Measurements from ENCODE around the gene PRPF18. TPM values are rescaled to one million over a fixed set of nuclear protein-coding genes. Genes with fewer than 3 reads are reported as not detected.

PRPF18 gene
- total RNA-seq, 1 experiment from 2014 or later, result 13.4 TPM

GRCh38 chr10:13608246-13608853, 21.6 kb downstream of the PRPF18 start (continued):
- TF ChIP-seq, protein P1, sequence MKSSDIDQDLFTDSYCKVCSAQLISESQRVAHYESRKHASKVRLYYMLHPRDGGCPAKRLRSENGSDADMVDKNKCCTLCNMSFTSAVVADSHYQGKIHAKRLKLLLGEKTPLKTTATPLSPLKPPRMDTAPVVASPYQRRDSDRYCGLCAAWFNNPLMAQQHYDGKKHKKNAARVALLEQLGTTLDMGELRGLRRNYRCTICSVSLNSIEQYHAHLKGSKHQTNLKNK (CRISPR knock-in tag; IDR thresholded peaks at IDR 0.05), result no peak
- TF ChIP-seq CBFB (CRISPR knock-in tag; IDR thresholded peaks at IDR 0.05; ENCODE audit: low read depth) (no peak), PRDM15 (CRISPR knock-in tag; IDR thresholded peaks at IDR 0.05) (no peak), SOX15 (CRISPR knock-in tag; IDR thresholded peaks at IDR 0.05) (no peak), IRF2 (CRISPR knock-in tag; IDR thresholded peaks at IDR 0.05; ENCODE audit: borderline replicate concordance, low read depth) (no peak), SP1 (CRISPR knock-in tag; conservative IDR thresholded peaks at IDR 0.05) (no peak), ZNF138 (CRISPR knock-in tag; conservative IDR thresholded peaks at IDR 0.05) (no peak)

DNA sequence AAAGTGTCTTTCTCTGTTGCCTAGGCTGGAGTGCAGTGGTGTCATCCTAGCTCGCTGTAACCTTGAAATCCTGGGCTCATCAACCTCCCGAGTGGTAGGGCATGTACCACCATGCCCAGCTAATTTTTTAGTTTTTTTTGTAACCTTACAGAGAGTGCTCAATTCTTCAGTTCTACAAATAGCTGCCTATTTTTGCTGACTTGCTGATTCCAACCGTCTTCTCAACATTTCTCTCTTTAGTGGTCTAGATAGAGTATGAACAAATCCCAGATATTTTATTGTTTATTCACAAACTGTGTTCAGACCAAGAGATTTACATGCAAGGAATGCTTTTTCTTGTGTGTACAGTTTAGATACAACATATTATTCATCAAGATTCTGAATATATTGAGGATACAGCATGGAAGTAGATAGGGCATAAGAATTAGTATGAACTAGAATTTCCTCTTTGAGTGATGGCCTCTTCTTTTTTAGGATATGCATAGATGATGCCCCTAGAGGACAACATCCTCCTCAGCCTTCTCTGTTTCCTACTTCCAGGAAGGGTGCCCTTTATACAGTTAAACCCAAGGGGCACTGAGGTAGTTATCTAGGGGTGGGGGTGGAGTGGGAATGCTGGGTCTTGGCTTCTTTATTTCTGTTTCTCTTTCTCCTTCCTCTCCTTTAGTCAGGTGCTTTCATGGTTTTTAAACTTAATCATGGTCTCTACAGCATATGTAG, 26.0 kb downstream of the PRPF18 start:
- H3K27ac Mint-ChIP-seq, result no peak overlapping the region
- ChIA-PET POLR2A (interaction anchor here (0.6 kb wide), 2 partner anchors 174 to 1546 kb away, joined by 3 to 5 read pairs; no protein-coding TSS in a partner anchor), CTCF (interaction anchor here (0.6 to 1.4 kb wide), 7 partner anchors 9 to 192 kb away, joined by 3 to 5 read pairs (median 3); partner anchors contain the start of gene PRPF18)
- no peak for DNase-seq (ENCODE audit: low spot score)
- no peak for ATAC-seq
- peaks cover 25% of the 10 kb centered on the region for H3K36me3 Mint-ChIP-seq
- TF ChIP-seq ZNF263 (CRISPR knock-in tag; IDR thresholded peaks at IDR 0.05; ENCODE audit: low read depth), result no peak
- no peak for TF ChIP-seq NR1H2 (CRISPR knock-in tag; IDR thresholded peaks at IDR 0.05)
- TF ChIP-seq RELA (CRISPR knock-in tag; IDR thresholded peaks at IDR 0.05; ENCODE audit: borderline replicate concordance), result no peak
- TF ChIP-seq NFE2L1 (CRISPR knock-in tag; IDR thresholded peaks at IDR 0.05), result no peak
- TF ChIP-seq CREB1 (CRISPR knock-in tag; IDR thresholded peaks at IDR 0.05), result no peak
- no peak for TF ChIP-seq FOXJ3 (CRISPR knock-in tag; IDR thresholded peaks at IDR 0.05; ENCODE audit: borderline replicate concordance)
- TF ChIP-seq, protein P1 (CRISPR knock-in tag; IDR thresholded peaks at IDR 0.05), result no peak
- TF ChIP-seq, protein P2, sequence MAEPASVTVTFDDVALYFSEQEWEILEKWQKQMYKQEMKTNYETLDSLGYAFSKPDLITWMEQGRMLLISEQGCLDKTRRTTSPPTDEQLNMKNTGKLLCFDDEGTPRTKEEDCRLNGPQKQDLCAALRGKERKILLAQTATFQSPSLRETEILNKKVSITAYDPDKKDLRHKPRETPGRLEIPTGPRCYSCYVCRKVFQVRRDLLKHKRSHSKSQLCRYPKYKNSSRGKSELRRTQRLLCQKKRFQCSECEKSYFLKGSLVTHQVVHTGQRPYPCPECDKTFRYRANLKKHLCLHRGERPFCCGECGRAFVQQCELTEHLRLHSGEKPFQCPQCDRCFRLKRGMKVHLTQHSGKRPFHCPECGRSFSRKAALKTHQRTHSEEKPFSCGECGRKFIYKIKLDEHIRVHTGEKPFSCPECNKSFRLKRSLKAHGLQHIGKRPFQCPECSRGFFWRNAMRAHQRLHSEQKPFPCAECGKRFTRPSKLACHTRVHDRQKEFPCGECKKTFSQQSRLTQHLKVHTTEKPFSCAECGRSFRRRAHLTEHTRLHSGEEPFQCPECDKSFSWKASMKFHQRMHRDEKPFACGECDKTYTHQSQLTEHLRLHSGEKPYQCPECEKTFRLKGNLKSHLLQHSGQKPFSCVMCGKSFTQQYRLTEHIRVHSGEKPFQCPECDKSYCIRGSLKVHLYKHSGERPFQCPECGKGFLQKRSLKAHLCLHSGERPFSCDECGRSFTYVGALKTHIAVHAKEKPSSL (CRISPR knock-in tag; conservative IDR thresholded peaks at IDR 0.05), result no peak
- no peak for TF ChIP-seq ESRRA (CRISPR knock-in tag; IDR thresholded peaks at IDR 0.05; ENCODE audit: borderline replicate concordance)
- no peak for TF ChIP-seq JUN (CRISPR knock-in tag; IDR thresholded peaks at IDR 0.05)
- H3K4me3 Mint-ChIP-seq, result no peak overlapping the region
- H3K4me1 Mint-ChIP-seq, result peaks cover 41% of the 10 kb centered on the region
- no peaks in the 10 kb centered on the region for H3K9me3 Mint-ChIP-seq
- H3K27me3 Mint-ChIP-seq (ENCODE audit: low read depth), result no peaks in the 10 kb centered on the region

DNA sequence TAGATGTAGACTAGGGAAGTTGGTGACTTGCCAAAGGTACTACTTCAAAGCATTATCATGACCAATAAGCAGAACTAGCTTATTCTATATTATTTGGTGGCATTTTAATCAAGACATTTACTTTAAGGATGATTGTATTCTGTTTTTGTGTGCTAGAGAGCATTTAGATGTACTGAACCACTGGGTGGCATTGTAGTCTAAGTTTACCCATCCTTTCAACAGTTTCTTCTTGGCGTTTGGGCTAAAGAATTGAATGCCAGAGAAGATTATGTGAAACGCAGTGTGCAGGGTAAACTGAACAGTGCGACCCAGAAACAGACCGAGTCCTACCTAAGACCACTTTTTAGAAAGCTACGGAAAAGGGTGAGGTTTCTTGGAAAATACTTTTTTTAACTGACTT, 26.8 kb downstream of the PRPF18 start:
- no peak for DNase-seq (ENCODE audit: low spot score)
- no peak for ATAC-seq
- Mint-ChIP-seq H3K36me3 (peaks cover 27% of the 10 kb centered on the region), H3K4me3 (no peak overlapping the region), H3K27ac (no peak overlapping the region), H3K27me3 (ENCODE audit: low read depth) (no peaks in the 10 kb centered on the region), H3K4me1 (peaks cover 34% of the 10 kb centered on the region), H3K9me3 (no peaks in the 10 kb centered on the region)
- ChIA-PET CTCF (interaction anchor here (0.6 to 1.4 kb wide), 4 partner anchors 8 to 206 kb away, joined by 3 to 5 read pairs (median 4); no protein-coding TSS in a partner anchor), POLR2A (no interaction called here)
- no peak for TF ChIP-seq ZNF416 (CRISPR knock-in tag; IDR thresholded peaks at IDR 0.05)
- TF ChIP-seq, protein P3, sequence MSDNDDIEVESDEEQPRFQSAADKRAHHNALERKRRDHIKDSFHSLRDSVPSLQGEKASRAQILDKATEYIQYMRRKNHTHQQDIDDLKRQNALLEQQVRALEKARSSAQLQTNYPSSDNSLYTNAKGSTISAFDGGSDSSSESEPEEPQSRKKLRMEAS (CRISPR knock-in tag; IDR thresholded peaks at IDR 0.05), result no peak
- TF ChIP-seq NFYB (CRISPR knock-in tag; conservative IDR thresholded peaks at IDR 0.05; ENCODE audit: low read depth), result no peak
- no peak for TF ChIP-seq ZBTB21 (CRISPR knock-in tag; IDR thresholded peaks at IDR 0.05; ENCODE audit: borderline replicate concordance)
- TF ChIP-seq USF2 (CRISPR knock-in tag; IDR thresholded peaks at IDR 0.05), result no peak
- no peak for TF ChIP-seq JUN (CRISPR knock-in tag; IDR thresholded peaks at IDR 0.05)
- TF ChIP-seq, protein P4, sequence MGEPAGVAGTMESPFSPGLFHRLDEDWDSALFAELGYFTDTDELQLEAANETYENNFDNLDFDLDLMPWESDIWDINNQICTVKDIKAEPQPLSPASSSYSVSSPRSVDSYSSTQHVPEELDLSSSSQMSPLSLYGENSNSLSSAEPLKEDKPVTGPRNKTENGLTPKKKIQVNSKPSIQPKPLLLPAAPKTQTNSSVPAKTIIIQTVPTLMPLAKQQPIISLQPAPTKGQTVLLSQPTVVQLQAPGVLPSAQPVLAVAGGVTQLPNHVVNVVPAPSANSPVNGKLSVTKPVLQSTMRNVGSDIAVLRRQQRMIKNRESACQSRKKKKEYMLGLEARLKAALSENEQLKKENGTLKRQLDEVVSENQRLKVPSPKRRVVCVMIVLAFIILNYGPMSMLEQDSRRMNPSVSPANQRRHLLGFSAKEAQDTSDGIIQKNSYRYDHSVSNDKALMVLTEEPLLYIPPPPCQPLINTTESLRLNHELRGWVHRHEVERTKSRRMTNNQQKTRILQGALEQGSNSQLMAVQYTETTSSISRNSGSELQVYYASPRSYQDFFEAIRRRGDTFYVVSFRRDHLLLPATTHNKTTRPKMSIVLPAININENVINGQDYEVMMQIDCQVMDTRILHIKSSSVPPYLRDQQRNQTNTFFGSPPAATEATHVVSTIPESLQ (CRISPR knock-in tag; IDR thresholded peaks at IDR 0.05), result no peak
- no peak for TF ChIP-seq SMAD4 (CRISPR knock-in tag; IDR thresholded peaks at IDR 0.05)
- no peak for TF ChIP-seq ZNF263 (CRISPR knock-in tag; IDR thresholded peaks at IDR 0.05; ENCODE audit: low read depth)
